GM19468 (cell line): Measurements from ENCODE around the gene OR4A15.

Source experiments
- ATAC-seq: cut with Tn5 transposase; IDR thresholded peaks from one replicate; pipeline ENCODE4 v1.9.1; 2021; ENCODE audit warnings: mild to moderate bottlenecking, moderate library complexity, moderate number of reproducible peaks; ENCODE audit not compliant: unreplicated experiment; ENCODE audit errors: extremely low read depth

The OR4A15 gene

DNA sequence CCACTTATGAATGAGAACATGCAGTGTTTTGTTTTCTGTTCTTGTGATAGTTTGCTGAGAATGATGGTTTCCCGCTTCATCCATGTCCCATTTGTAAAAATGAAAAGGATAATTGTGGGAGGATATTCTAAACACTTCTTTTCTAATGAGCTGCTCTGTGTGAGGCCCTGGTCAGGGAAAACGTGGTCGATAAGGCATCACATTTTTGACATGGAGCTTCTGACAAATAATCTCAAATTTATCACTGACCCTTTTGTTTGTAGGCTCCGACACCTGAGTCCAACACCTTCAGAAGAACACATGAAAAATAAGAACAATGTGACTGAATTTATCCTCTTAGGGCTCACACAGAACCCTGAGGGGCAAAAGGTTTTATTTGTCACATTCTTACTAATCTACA lies at the start of gene OR4A15:
OR4A15 (plus strand) TSS at position 301 of the 400 bp plus-strand sequence; CDS start at position 301, 0 bp downstream.
- ATAC-seq = no peak

GRCh38 chr11:55324500-55324899 lies 43.3 kb upstream of the OR4A15 start:
- ATAC-seq = no peak

DNA sequence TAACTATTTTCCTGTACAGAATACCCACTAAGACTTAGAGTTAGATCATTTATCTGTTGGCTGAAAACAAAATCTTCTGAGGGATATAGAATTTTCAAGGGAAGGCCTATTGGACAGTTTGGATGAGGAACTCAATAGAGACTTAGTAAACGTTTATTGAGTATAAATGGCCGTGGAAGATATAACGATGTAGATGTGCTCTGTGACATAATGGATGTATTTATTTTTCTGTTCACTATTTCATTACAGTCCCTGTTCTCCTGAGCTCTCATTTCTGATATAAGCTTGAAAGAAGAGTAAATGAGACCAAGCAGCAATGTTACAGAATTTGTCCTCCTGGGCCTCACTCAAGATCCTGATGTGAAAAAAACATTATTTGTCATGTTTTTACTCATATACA lies 24.9 kb upstream of the OR4A15 start, which contains the start of gene OR4A16:
OR4A16 (plus strand) TSS at position 301 of the 400 bp plus-strand sequence; CDS start at position 301, 0 bp downstream.
- ATAC-seq = no peak

DNA sequence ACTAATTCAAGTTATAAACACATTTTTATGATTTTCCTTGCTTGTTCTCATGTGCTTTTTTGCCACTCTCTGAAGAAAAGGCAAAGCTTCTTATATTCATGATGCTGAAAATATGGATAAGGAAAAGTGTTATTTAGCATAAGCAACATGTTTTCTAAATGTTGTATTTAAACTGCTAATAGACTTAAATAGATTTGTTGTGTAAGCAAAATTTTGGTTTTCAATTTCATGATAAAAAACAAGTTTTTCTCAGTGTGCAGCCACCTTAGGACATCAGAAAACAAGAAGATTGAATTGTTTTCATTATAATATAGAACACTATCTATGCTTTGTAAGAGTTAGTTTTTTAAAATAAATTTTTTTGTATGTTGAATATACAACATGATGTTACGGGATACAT lies 22.5 kb upstream of the OR4A15 start:
- no peak for ATAC-seq

- no peak for ATAC-seq
Measured at GRCh38 chr11:55349032-55349431, 18.7 kb upstream of the OR4A15 start.

DNA sequence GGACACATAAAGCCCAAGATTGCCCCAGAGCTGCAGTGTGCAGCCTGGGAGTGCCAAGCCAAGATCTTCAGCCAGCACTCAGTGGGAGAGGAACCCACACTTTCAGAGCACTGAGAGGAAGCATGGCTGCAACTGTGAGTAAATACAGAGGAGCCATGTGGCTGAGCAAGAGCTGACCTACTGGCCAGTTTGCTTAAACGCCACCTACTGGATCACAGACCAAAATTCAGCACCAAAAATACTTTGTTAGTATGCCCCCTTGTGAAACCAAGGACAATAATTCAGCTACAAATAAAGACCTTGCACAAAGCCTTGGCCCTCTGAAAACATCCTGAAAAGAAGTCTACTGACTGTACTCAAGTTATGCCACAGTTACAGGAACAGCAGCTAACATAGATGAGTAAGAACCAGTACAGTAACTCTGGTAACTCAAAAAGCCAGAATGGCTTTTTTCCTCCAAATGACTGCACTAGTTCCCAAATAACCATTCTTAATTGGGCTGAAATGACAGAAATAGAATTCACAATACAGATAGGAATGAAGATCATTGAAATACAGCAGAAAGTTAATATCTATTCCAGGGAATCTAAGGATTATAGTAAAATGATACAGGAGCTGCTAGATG lies 10.1 kb upstream of the OR4A15 start:
- ATAC-seq = no peak

DNA sequence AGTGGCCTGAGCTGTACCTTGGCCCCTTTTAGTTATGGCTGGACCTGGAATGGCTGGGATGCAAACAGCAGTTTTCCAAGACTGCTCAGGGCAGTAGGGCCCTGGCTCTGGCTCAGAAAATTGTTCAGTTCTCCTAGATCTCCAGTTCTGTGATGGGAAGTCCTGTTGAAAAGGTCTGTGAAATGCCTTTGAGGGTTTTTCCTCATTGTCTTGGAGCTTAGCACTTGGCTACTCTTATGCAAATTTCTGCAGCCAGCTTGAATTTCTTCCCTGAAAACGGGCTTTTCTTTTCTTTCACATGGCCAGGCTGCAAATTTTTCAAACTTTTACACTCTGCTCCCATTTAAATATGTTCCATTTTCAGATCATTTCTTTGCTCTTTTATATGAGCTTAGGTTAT lies 33.2 kb downstream of the OR4A15 start:
- no peak for ATAC-seq
